Putamen (tissue), 1 donor: ENCODE measurements around the gene ADH5.
"Not testable (repeated sequence)": the region's sequence is repeated elsewhere in the genome, so short reads cannot be mapped to it uniquely, and the experiment has no call there.

ENCODE experiments used
- DNase-seq: peaks from one replicate; pipeline ENCODE4 v3.0.0-alpha.2; 2016; ENCODE audit warnings: low spot score

Gene ADH5

DNA sequence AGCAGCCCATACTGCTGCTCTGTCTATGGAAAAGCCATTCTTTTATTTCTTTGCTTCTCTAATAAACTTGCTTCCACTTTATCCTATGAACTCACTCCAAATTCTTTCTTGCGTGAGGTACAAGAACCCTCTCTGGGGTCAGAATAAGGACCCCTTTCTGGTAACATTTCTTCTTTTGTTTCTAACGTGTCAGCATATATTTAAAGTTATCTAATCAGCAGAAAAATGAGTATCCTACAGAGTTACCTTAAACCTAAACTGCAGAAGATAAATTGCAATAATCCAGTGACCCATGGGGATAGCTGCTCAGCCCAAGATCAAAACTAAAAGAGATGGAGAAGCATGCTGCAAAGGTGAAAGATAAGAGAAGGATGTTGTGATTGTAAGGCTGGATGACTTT lies 4.0 kb downstream of the ADH5 start:
- DNase-seq = no peak

DNA sequence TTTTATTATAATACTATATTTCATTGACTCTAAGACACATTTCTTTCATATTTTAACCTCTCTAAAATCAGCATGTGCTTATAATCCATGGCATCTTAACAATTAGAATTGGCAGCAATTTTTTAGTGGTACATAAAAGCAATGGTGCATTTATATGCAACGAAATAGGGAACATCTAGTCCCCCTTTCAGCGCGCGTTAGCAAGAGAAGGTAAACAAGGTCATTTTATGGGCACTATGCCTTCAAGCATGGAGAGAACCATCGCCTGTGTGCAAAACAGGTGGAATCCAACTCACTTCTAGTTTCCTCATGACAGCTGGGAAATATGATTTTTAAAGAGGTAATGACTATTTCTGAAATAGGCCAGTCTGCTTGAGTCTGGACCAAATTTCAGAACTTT lies 6.4 kb downstream of the ADH5 start:
- no peak for DNase-seq

GRCh38 chr4:99080869-99081268 lies 7.7 kb downstream of the ADH5 start:
- not testable (repeated sequence) for DNase-seq

DNA sequence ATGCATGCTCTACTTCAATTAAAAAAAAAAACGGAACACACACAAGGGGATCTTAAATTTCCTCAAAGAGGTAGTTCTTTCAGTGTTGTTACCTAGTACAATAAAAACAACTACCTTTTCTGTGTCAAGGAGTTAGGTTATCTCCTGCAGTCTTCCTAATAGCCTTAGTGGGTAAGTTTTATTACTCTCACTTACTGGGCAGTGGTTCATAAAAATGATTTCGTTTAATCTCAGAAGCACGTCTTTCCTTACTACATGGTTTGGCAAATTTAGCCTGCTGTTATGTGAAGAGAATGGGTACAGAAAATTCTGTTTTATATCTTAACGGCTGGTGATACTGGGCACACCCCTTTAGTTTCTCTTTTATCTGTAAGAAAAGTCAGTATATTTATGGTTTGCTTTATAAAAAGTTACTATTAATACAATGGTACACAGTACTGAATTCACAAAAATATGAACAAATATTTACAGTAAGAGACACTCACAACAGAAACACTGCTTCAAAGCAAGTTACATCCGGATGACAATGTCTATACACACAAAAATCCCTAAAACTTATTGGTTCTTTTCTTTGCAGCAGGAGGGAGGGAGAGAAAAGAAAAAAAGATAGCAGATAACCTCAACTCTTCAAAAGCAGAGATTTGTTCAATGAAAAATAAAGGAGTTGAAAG lies 8.8 kb downstream of the ADH5 start:
- DNase-seq = no peak

DNA sequence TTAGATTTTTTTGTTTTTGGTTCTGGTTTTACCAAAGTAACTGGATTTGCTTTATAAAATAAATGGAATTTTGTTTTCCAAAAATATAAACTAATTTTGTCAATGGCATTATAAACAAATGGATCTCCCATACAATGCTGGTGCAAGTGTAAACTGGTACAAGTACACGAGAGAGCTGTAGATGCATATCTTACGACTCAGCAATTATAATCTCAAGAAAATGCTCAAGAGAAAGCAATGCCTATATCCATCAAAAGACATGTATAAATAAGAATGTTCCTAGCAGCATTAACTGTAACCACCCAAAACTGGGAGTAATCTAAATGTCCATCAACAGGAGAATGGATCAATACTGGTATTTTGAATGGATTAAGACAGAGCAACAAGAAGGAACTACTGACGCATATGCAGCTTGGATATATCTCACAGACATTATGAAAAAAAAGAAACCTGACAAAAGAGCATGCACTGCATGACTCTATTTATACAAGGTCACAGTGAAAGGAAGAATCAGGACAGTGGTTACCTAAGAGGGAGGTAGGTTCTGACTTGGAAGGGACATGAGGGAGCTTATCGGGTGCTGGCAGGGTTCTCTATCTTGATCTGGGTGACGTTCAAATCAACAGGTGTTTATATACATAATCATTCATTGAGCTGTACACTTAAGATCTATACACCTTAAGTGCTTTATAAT lies 9.5 kb downstream of the ADH5 start:
- DNase-seq = no peak

DNA sequence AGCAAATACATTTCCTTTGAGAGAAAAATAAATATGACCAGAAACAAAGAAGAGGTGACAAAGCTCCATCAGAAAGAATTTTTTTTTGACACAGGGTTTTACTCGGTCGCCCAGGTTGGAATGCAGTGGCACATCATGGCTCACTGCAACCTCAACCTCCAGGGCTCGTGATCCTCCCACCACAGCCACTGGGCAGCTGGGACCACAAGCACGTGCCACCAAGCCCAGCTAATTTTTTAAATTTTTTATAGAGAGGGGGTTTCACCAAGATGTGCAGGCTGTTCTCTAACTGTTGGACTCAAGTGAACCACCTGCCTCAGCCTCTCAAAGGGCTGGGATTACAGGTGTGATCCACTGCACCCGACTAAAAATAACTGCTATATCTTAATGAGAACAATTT lies 10.3 kb downstream of the ADH5 start:
- DNase-seq = no peak

- DNase-seq = no peak
Measured at GRCh38 chr4:99077177-99077576, 11.4 kb downstream of the ADH5 start.

- DNase-seq = no peak
Measured at GRCh38 chr4:99076292-99076976, 12.2 kb downstream of the ADH5 start.

GRCh38 chr4:99074816-99075215 lies 13.8 kb downstream of the ADH5 start:
- no peak for DNase-seq

DNA sequence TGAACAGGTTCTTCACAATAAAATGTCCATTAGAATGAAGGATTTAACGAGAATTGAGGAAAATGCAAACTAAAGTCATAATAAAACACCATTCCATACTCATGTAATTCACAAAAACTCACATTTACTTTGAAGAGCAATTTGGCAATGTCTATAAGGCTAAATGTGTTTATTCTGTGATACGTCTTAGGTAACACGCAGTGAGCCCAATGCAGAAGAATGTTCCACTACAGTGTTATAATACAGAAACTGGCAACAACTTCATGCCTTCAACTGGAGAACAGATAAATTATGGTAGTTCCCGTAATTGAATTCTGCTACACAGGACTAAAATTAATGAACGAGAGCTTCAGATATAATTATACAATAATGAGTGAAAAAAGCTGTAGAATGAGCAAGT lies 17.4 kb downstream of the ADH5 start:
- no peak for DNase-seq

DNA sequence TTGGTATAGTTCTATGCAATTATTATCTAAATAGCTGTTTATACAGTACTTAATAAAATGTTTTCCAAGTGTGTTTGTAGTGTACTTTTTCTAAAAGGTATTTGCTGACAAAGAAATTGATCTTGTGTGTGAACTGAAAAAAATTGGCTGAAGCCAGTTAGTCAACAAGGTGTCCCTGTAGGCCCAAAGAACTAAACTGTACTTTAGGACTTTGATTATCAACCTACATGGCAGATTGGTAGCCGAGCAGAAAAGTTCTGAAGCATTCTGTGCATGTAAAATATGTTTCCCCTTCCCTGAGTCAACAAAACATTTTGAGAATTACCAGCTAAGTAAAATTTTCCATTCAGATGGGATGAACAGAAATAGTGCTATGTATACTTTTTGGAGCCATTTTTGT lies 21.0 kb downstream of the ADH5 start:
- no peak for DNase-seq

GRCh38 chr4:99065521-99065920 lies 23.1 kb downstream of the ADH5 start:
- DNase-seq = not testable (repeated sequence)

DNA sequence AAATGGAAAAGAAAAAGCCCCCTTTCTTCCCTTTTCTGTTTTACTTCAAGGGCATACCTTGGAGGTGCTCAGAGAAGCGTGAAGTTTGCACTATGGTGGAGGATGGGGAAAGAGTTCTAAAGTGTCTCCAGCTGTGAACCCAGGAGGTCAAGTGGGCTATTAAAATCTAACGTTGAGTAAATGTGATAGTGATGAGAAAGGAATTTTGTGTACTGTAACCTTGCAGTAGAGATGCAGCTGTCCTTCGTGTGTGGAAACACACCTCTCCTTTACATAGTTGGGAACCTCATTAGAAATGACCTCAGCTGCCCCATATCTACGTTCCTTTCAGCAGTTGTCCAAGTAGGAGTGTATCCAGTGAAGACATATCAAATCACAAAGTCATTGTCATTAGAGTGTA lies 26.5 kb downstream of the ADH5 start:
- DNase-seq = no peak

GRCh38 chr4:99061048-99061700 lies 27.4 kb downstream of the ADH5 start:
- DNase-seq = no peak

GRCh38 chr4:99059550-99059949 lies 29.0 kb downstream of the ADH5 start:
- DNase-seq = no peak

DNA sequence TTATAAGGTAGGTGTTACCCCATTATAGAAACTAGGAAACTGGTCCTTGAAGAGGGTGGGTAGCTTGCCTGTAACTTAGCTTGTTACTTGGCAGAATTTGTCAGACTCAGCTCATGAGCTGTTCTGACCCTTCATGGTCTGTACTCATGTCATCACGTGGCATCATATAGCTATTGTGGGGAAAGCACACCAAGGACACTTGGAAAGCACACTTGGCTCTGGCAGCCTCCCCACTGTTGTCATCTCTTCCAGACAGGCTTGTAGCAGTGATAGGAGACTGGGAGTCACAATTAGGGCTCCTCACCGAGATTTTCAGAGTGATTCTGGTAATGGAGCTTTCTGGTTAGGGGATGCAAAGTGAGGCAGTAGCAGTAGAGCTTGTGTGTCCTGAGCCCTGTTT lies 30.4 kb downstream of the ADH5 start:
- DNase-seq = no peak

GRCh38 chr4:99054428-99054994 lies 34.1 kb downstream of the ADH5 start:
- no peak for DNase-seq

GRCh38 chr4:99052902-99053301 lies 35.7 kb downstream of the ADH5 start:
- DNase-seq = no peak

- no peak for DNase-seq
Measured at GRCh38 chr4:99047710-99048109, 40.9 kb downstream of the ADH5 start.

GRCh38 chr4:99043346-99043745 lies 45.2 kb downstream of the ADH5 start:
- DNase-seq = no peak

DNA sequence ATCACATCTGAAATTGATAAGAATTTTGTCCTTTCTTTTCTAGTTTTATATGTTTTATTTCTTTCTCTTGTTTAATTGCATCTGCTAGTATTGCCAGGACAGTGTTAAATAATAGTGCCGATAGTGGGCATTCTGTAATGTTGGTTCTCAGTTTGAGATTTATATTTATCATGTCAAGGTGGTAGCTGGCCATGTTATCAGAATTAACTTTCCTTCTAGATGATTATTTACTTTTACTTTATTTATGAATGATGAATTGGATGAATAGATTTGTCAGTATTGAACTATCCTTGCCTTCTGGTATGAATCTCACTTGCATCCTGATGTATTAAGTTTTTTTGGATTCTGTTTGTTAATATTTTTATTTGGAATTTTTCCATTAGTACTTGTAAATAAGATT lies 50.4 kb downstream of the ADH5 start:
- DNase-seq = no peak

DNA sequence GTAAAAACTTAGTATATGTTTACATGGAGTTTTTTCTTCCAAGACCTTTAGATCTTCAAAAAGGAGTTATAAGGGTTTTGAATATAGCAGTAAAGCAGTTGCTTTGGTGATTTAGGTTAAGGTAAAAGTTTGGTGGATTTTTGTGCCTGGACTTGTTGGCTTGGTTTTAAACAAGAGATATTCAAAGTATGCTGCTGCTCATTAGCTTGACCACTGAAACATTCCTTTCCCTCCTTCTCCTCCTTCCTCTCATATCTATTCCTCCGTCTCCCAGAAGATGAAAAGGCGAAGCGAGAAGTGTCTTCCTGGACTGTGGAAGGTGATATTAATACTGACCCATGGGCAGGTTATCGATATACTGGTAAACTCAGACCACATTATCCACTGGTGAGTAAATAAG lies 54.6 kb downstream of the ADH5 start:
- no peak for DNase-seq

DNA sequence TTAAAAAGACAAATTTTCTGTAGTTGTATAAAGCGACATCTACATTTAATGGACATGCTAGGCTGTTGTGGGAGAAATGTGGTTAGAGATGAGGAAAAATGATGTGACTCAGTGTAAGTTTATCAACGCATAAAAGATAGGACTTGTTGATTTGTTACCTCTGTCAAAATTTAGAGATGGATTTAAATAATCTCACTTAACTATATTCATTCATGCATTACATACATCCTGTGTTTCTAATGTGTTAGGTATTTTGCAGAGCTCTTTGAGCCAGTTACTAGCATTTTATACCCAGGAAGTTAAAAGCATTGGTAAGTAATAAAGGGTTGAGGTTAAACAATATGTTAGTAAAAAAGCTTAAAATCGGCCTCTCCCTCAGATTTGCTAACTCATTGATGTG lies 58.7 kb downstream of the ADH5 start:
- no peak for DNase-seq
